Measurements from ENCODE around the gene GHDC. TPM values are rescaled to one million over a fixed set of nuclear protein-coding genes. Genes with fewer than 3 reads are reported as not detected.
"Not testable (repeated sequence)": the region's sequence is repeated elsewhere in the genome, so short reads cannot be mapped to it uniquely, and the experiment has no call there.

Gene GHDC
- total RNA-seq, 1 donor from 2014 or later = 5.3 TPM

DNA sequence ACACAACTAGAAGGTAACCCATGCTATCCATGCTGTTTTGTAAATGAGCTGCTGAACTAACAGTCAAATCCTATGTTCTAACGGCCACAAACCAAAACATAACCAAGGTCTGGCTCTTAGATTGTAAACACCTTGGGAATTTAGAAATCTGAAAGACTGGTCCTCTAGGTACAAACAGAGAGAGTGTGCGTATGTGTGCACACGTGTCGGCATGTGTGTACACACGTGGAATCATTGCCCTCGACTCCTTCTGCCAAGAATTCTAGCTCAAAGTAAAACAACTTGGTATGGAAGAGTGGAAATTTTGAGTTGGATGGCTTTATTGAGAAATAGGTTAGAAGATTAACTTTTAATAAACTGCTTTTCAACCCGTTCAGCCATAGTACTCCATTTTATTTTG is 18.1 kb upstream of the GHDC start:
- Mint-ChIP-seq H3K27ac (ENCODE audit: unreplicated experiment) (peak overlapping the region; percentile 48), H3K36me3 (ENCODE audit: unreplicated experiment) (no peaks in the 10 kb centered on the region), H3K9me3 (ENCODE audit: unreplicated experiment) (peaks cover 4% of the 10 kb centered on the region), H3K4me3 (ENCODE audit: unreplicated experiment) (no peak overlapping the region), H3K4me1 (ENCODE audit: low read depth, unreplicated experiment) (peaks cover 14% of the 10 kb centered on the region), H3K27me3 (ENCODE audit: unreplicated experiment) (no peaks in the 10 kb centered on the region)
- DNase-seq = no peak
- TF ChIP-seq, protein P1, sequence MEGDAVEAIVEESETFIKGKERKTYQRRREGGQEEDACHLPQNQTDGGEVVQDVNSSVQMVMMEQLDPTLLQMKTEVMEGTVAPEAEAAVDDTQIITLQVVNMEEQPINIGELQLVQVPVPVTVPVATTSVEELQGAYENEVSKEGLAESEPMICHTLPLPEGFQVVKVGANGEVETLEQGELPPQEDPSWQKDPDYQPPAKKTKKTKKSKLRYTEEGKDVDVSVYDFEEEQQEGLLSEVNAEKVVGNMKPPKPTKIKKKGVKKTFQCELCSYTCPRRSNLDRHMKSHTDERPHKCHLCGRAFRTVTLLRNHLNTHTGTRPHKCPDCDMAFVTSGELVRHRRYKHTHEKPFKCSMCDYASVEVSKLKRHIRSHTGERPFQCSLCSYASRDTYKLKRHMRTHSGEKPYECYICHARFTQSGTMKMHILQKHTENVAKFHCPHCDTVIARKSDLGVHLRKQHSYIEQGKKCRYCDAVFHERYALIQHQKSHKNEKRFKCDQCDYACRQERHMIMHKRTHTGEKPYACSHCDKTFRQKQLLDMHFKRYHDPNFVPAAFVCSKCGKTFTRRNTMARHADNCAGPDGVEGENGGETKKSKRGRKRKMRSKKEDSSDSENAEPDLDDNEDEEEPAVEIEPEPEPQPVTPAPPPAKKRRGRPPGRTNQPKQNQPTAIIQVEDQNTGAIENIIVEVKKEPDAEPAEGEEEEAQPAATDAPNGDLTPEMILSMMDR (IDR thresholded peaks at IDR 0.05; ENCODE audit: partially characterized antibody, unreplicated experiment) = no peak

DNA sequence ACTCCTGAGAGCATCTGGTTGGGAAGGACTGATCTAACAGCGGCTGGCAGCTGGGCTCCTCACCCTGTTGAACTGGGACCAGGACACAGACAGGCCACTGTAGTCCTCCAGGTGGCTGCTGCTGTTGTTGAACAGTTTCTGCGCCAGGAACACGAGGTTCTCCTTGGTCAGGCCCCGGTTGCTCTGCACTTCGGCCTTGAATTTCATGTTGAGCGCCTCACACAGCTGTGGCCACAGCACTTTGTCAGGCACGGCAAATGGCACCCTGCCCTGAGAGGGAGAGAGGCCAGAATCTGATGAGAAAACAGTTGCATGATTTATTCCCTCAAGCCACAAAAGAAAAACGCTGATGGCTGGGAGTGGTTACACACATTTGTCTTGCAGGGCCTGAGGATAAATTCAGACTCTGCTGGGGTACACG is 17.6 kb upstream of the GHDC start:
- peak overlapping the region; percentile 48 for H3K27ac Mint-ChIP-seq (ENCODE audit: unreplicated experiment)
- peaks cover 14% of the 10 kb centered on the region for H3K4me1 Mint-ChIP-seq (ENCODE audit: low read depth, unreplicated experiment)
- not testable (repeated sequence) for H3K4me3 Mint-ChIP-seq (ENCODE audit: unreplicated experiment); H3K9me3 Mint-ChIP-seq (ENCODE audit: unreplicated experiment); H3K27me3 Mint-ChIP-seq (ENCODE audit: unreplicated experiment); H3K36me3 Mint-ChIP-seq (ENCODE audit: unreplicated experiment)
- DNase-seq = peak; percentile 57

DNA sequence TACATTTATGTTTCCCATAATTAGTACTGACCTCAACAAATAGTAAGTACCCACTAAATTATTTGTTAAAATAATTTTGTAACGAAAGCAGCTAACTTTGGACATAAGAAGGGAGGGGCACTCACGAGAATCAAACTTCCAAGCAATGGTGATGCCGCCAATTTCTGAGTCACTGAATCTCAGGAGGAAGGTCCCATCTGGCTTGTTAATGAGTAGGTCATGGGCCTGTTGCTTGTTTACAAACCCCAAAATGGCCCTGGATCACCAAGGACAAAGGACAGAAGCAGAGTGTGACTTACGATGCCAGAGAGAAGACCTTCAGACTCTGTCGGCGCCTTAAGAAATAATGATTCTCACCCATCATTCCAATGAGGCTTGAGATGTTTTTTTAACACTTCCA is 15.8 kb upstream of the GHDC start:
- H3K36me3 Mint-ChIP-seq (ENCODE audit: unreplicated experiment) = no peaks in the 10 kb centered on the region
- DNase-seq = no peak

DNA sequence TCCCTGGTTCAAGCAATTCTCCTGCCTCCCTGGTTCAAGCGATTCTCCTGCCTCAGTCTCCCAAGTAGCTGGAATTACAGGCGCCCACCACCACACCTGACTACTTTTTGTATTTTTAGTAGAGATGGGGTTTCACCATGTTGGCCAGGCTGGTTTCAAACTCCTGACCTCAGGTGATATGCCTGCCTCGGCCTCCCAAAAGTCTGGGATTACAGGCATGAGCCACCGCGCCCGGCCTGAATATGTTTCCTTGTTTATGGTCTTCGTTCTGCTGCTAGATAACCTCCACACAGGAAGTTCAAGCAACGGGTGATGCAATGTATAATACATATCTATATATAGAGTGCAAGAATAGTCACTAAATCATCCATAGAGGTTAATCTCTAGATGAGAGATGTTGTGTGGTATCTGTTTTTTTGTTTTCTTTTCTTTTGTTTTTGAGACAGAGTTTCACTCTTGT is 11.9 kb upstream of the GHDC start:
- not testable (repeated sequence) for DNase-seq; H3K9me3 Mint-ChIP-seq (ENCODE audit: unreplicated experiment); H3K27me3 Mint-ChIP-seq (ENCODE audit: unreplicated experiment); H3K4me3 Mint-ChIP-seq (ENCODE audit: unreplicated experiment); H3K36me3 Mint-ChIP-seq (ENCODE audit: unreplicated experiment); H3K27ac Mint-ChIP-seq (ENCODE audit: unreplicated experiment); H3K4me1 Mint-ChIP-seq (ENCODE audit: low read depth, unreplicated experiment)

More for the DNA sequence above, 15.8 kb upstream of the GHDC start:
- no peaks in the 10 kb centered on the region for H3K27me3 Mint-ChIP-seq (ENCODE audit: unreplicated experiment)
- H3K9me3 Mint-ChIP-seq (ENCODE audit: unreplicated experiment) = peaks cover 4% of the 10 kb centered on the region
- H3K27ac Mint-ChIP-seq (ENCODE audit: unreplicated experiment) = no peak overlapping the region
- peaks cover 14% of the 10 kb centered on the region for H3K4me1 Mint-ChIP-seq (ENCODE audit: low read depth, unreplicated experiment)
- TF ChIP-seq, protein P1 (IDR thresholded peaks at IDR 0.05; ENCODE audit: partially characterized antibody, unreplicated experiment) = no peak
- no peak overlapping the region for H3K4me3 Mint-ChIP-seq (ENCODE audit: unreplicated experiment)

DNA sequence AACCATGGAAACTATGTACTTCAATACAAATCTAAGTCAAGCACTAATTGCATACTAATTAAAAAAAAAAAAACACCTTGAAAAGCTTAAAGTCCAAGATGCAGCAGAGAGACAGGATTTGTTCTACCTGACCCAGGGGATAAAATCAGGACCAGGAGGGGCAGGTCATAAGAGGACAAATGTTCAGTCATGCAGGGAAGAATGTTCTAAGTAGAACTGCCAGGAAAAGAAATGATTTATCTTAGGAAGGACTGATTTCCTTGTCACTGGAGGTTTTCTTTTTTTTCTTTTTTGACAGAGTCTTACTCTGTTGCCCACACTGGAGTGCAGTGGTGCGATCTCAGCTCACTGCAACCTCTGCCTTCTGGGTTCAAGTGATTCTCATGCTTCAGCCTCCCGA is 9.1 kb upstream of the GHDC start:
- no peak for DNase-seq
- H3K4me3 Mint-ChIP-seq (ENCODE audit: unreplicated experiment) = no peak overlapping the region
- TF ChIP-seq, protein P1 (IDR thresholded peaks at IDR 0.05; ENCODE audit: partially characterized antibody, unreplicated experiment) = no peak
- no peak overlapping the region for H3K27ac Mint-ChIP-seq (ENCODE audit: unreplicated experiment)
- H3K4me1 Mint-ChIP-seq (ENCODE audit: low read depth, unreplicated experiment) = peaks cover 6% of the 10 kb centered on the region
- no peaks in the 10 kb centered on the region for H3K36me3 Mint-ChIP-seq (ENCODE audit: unreplicated experiment)
- peaks cover 5% of the 10 kb centered on the region for H3K9me3 Mint-ChIP-seq (ENCODE audit: unreplicated experiment)
- peaks cover 3% of the 10 kb centered on the region for H3K27me3 Mint-ChIP-seq (ENCODE audit: unreplicated experiment)

DNA sequence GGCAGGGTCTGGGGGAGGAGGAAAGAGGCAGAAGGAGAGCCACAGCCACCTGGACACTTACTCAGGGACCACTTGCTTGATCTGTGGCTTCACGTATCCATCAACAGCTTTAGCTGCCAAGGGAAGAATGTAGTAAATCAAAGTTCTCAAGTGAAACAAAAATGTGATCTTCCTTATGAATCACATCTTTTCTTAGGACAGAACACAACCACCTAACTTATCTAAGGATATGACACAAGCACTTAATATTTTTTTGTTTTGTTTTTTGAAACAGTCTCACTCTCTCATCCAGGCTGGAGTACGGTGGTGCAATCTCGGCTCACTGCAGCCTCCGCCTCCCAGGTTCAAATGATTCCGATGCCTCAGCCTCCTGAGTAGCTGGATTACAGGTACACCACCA is 8.4 kb upstream of the GHDC start:
- TF ChIP-seq, protein P1 (IDR thresholded peaks at IDR 0.05; ENCODE audit: partially characterized antibody, unreplicated experiment) = no peak
- no peak overlapping the region for H3K27ac Mint-ChIP-seq (ENCODE audit: unreplicated experiment)
- no peak for DNase-seq
- H3K9me3 Mint-ChIP-seq (ENCODE audit: unreplicated experiment) = peaks cover 5% of the 10 kb centered on the region
- H3K4me3 Mint-ChIP-seq (ENCODE audit: unreplicated experiment) = no peak overlapping the region
- peaks cover 6% of the 10 kb centered on the region for H3K4me1 Mint-ChIP-seq (ENCODE audit: low read depth, unreplicated experiment)
- H3K36me3 Mint-ChIP-seq (ENCODE audit: unreplicated experiment) = no peaks in the 10 kb centered on the region
- peaks cover 3% of the 10 kb centered on the region for H3K27me3 Mint-ChIP-seq (ENCODE audit: unreplicated experiment)
